ENCODE results near the gene GIMAP8.

GRCh38 chr7:150502519-150502918 lies 52.1 kb downstream of the GIMAP8 start:
- TF ChIP-seq PKNOX1 (IDR thresholded peaks at IDR 0.05): no peak
- TF ChIP-seq SUZ12 (IDR thresholded peaks at IDR 0.05): no peak
- TF ChIP-seq NFRKB (IDR thresholded peaks at IDR 0.05): no peak
